CD4-positive, alpha-beta T cell (primary cell): ENCODE data around the gene FITM2. TPM values are rescaled to one million over a fixed set of nuclear protein-coding genes. Genes with fewer than 3 reads are reported as not detected.
A peak's percentile ranks its signal among the peaks of the same experiment; 100 is the strongest.

Experiments
- ATAC-seq: fragments of 200-7000 bp; cut with Tn5 transposase; one replicate; pipeline ENCODE4 v1.10.0; 2022; ENCODE audit warnings: mild to moderate bottlenecking; ENCODE audit not compliant: poor library complexity
- CTCF ChIA-PET: fragments of 350-600 bp; sonication (Branson Sonifier 250); formaldehyde crosslinking; loops from one replicate; lab custom pipeline; 2021; ENCODE audit warnings: antibody characterized with exemption, inconsistent platforms; lab: Charles Lee
- POLR2A ChIA-PET: fragments of 350-600 bp; sonication (Branson Sonifier 250); formaldehyde crosslinking; loops from one replicate; lab custom pipeline; 2021; ENCODE audit warnings: antibody characterized with exemption, inconsistent platforms; lab: Charles Lee
- DNase-seq, 14 experiments: peaks; one replicate each; pipeline ENCODE4 v3.0.0-alpha.2; 2013 to 2020; ENCODE audit warnings: mixed read lengths in 2 of 14
- H3K27ac ChIP-seq, 2 donors: one replicate each; pipeline versions ENCODE4 v1.5.1 to v1.7.0; 2013; ENCODE audit warnings: low read length in 2 of 2, low read depth in 1 of 2, mild to moderate bottlenecking in 1 of 2
- H3K27me3 ChIP-seq, 2 experiments: 1 replicate in 1 of 2; 2 replicates in 1 of 2; pipeline versions ENCODE4 v1.6.1 to v1.7.0; 2013; ENCODE audit warnings: low read length in 2 of 2, control low read depth in 1 of 2, mild to moderate bottlenecking in 1 of 2, moderate library complexity in 1 of 2; ENCODE audit not compliant: insufficient read depth in 2 of 2, control insufficient read depth in 1 of 2
- H3K36me3 ChIP-seq: one replicate; pipeline ENCODE4 v1.6.1; 2013; ENCODE audit warnings: low read length, control low read depth; ENCODE audit not compliant: insufficient read depth
- H3K4me1 ChIP-seq: one replicate; pipeline ENCODE4 v1.6.1; 2013; ENCODE audit warnings: low read length, control low read depth; ENCODE audit not compliant: insufficient read depth
- H3K4me3 ChIP-seq: one replicate; pipeline ENCODE4 v1.5.1; 2013; ENCODE audit warnings: mild to moderate bottlenecking, low read length, moderate library complexity
- H3K9me3 ChIP-seq, 2 experiments: 1 replicate in 1 of 2; 2 replicates in 1 of 2; pipeline versions ENCODE4 v1.6.1 to v1.7.0; 2013; ENCODE audit warnings: low read length in 2 of 2, mild to moderate bottlenecking in 2 of 2, control low read depth in 1 of 2, moderate library complexity in 1 of 2; ENCODE audit not compliant: control insufficient read depth in 1 of 2, insufficient read depth in 1 of 2
- H3K27ac Mint-ChIP-seq: one replicate; pipeline ENCODE4 v1.8.0; 2020; ENCODE audit warnings: mixed read lengths
- H3K27me3 Mint-ChIP-seq: one replicate; pipeline ENCODE4 v1.8.0; 2021; ENCODE audit warnings: mixed read lengths
- H3K36me3 Mint-ChIP-seq: one replicate; pipeline ENCODE4 v1.8.0; 2021; ENCODE audit warnings: low read depth, mixed read lengths
- H3K4me1 Mint-ChIP-seq: one replicate; pipeline ENCODE4 v1.8.0; 2021; ENCODE audit warnings: low read depth, mixed read lengths
- H3K4me3 Mint-ChIP-seq: one replicate; pipeline ENCODE4 v1.8.0; 2020; ENCODE audit warnings: mild to moderate bottlenecking, mixed read lengths
- H3K9me3 Mint-ChIP-seq: one replicate; pipeline ENCODE4 v1.8.0; 2020; ENCODE audit warnings: mixed read lengths
- intact Hi-C, 2 experiments: fragments of 100-400 bp; cut with DNase I in 1 of 2; cut with micrococcal nuclease in 1 of 2; formaldehyde crosslinking; loops; one replicate each; pipeline versions ENCODE4 v1.15.1 to v1.9.0; 2023 to 2025; cut with DNase I, micrococcal nuclease
- total RNA-seq, 174 experiments: library from RNA in 2 of 174; stranded (reverse) in 2 of 174; gene quantifications; one replicate each; pipeline ENCODE4 v1.2.3 and lab custom pipeline; 2021 to 2026
- TF ChIP-seq, protein P1 (sequence below): fragments of 200-600 bp; IDR thresholded peaks from one replicate; pipeline ENCODE4 v1.8.0; 2022; ENCODE audit warnings: antibody characterized with exemption, mild to moderate bottlenecking

Gene FITM2
- total RNA-seq, 2 experiments from 2014 or later = 3.2 to 3.4 TPM

DNA sequence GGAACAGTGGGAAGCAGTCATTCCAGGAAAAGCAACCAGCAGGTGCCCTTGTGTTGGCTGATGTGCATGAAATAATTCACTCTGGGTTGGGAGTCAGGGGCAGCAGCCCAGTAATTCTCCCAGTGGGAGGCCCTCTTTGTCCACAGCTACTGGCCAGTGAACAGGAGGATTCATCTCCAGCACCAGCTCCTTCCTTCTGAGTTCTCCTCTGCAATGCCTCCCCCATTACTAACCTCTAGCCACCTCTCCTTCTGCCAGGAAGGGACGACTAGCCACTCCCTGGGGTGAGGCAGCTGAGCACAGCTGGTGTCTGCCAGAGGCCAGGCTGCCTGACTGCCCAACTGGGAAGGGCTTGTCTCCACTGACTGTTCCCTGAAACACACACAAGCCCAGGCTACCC is 13.3 kb upstream of the FITM2 start:
- H3K27me3 Mint-ChIP-seq = no peaks in the 10 kb centered on the region
- H3K4me1 ChIP-seq = peaks cover 5% of the 10 kb centered on the region
- no peak overlapping the region for H3K27ac ChIP-seq
- ATAC-seq = no peak
- H3K36me3 Mint-ChIP-seq = no peaks in the 10 kb centered on the region
- no peak overlapping the region for H3K4me3 Mint-ChIP-seq
- intact Hi-C loops = no loop called here
- H3K36me3 ChIP-seq = no peaks in the 10 kb centered on the region
- ChIA-PET POLR2A (no interaction called here), CTCF (no interaction called here)
- no peak overlapping the region for H3K27ac Mint-ChIP-seq
- no peaks in the 10 kb centered on the region for H3K27me3 ChIP-seq
- no peaks in the 10 kb centered on the region for H3K9me3 ChIP-seq
- no peak for DNase-seq
- no peaks in the 10 kb centered on the region for H3K4me1 Mint-ChIP-seq
- TF ChIP-seq, protein P1, sequence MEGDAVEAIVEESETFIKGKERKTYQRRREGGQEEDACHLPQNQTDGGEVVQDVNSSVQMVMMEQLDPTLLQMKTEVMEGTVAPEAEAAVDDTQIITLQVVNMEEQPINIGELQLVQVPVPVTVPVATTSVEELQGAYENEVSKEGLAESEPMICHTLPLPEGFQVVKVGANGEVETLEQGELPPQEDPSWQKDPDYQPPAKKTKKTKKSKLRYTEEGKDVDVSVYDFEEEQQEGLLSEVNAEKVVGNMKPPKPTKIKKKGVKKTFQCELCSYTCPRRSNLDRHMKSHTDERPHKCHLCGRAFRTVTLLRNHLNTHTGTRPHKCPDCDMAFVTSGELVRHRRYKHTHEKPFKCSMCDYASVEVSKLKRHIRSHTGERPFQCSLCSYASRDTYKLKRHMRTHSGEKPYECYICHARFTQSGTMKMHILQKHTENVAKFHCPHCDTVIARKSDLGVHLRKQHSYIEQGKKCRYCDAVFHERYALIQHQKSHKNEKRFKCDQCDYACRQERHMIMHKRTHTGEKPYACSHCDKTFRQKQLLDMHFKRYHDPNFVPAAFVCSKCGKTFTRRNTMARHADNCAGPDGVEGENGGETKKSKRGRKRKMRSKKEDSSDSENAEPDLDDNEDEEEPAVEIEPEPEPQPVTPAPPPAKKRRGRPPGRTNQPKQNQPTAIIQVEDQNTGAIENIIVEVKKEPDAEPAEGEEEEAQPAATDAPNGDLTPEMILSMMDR = no peak
- H3K9me3 Mint-ChIP-seq = no peaks in the 10 kb centered on the region
- H3K4me3 ChIP-seq = no peak overlapping the region

DNA sequence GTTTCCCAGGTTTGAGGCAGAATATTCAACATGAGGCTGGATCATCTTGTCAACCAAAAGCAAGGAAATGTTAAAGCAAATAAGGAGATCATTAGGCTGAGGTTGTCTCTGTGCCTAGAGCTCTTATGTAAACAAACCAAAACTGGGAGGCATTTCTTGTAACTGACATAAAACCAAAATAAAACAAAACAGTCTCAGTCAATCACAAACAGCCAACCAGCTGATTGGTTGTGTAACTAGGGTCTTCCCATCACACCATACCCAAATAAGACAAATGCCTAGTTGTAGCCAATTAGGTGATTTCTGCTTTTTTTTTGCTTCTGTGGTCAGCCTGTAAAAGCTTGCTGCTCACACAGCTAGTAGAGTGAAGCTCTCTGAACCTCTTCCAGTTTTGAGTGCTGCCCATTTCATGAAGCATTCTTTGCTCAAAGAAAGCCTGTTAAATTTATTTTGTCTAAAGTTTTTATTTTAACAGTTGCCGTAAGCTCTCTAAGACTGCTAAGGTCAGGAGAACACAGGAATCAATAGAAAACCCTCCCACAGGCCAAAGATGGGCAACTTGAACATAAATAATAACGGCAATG is 8.9 kb upstream of the FITM2 start:
- intact Hi-C loops = loop anchor here (10.0 kb wide), 4 partner anchors 205 to 865 kb away; partner anchors contain the start of gene SRSF6 (in 1 of the 2)
- no peak for DNase-seq
- Histone ChIP-seq H3K36me3 (no peaks in the 10 kb centered on the region), H3K4me1 (no peaks in the 10 kb centered on the region), H3K4me3 (no peak overlapping the region), H3K27ac (no peak overlapping the region), H3K27me3 (peaks cover 0 to 3% of the 10 kb centered on the region in 2 experiments), H3K9me3 (no peaks in the 10 kb centered on the region)
- H3K36me3 Mint-ChIP-seq = no peaks in the 10 kb centered on the region
- H3K4me3 Mint-ChIP-seq = no peak overlapping the region
- H3K4me1 Mint-ChIP-seq = no peaks in the 10 kb centered on the region
- POLR2A ChIA-PET = interaction anchor here (0.8 to 1.2 kb wide), 2 partner anchors 9 to 102 kb away, joined by 3 read pairs; partner anchors contain the start of gene FITM2
- CTCF ChIA-PET = interaction anchor here (1.3 kb wide), 1 partner anchor 9 kb away, joined by 5 read pairs; the partner anchor contains the start of gene FITM2
- no peaks in the 10 kb centered on the region for H3K9me3 Mint-ChIP-seq
- peaks cover 6% of the 10 kb centered on the region for H3K27me3 Mint-ChIP-seq
- H3K27ac Mint-ChIP-seq = no peak overlapping the region
- TF ChIP-seq, protein P1 = no peak
- no peak for ATAC-seq

DNA sequence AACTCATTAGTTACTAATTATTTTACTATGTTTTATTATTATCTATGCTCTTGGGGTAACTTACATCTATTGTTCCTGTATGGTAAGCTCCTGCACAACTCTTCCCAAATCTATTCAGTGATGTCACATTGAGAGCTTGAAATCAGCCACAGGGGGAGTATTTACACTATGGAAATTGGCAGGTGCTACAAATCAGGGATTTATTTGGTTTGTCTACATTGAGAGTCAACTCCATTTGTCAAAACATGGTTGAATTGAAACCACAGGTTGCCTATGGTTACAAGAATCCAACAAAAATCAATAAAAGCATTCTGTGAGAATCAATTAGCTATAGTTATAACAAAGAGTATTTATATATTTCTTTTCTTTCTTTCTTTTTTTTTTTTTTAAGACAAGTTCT is 3.9 kb upstream of the FITM2 start:
- no peaks in the 10 kb centered on the region for H3K9me3 Mint-ChIP-seq
- peaks cover 5% of the 10 kb centered on the region for H3K36me3 Mint-ChIP-seq
- no peak overlapping the region for H3K27ac Mint-ChIP-seq
- Histone ChIP-seq H3K36me3 (no peaks in the 10 kb centered on the region), H3K4me3 (no peak overlapping the region), H3K4me1 (peaks cover 15% of the 10 kb centered on the region), H3K27me3 (peaks cover 0 to 3% of the 10 kb centered on the region in 2 experiments), H3K27ac (no peak overlapping the region), H3K9me3 (no peaks in the 10 kb centered on the region)
- TF ChIP-seq, protein P1 = no peak
- peaks cover 6% of the 10 kb centered on the region for H3K27me3 Mint-ChIP-seq
- peak overlapping the region; percentile 43 for H3K4me3 Mint-ChIP-seq
- ChIA-PET POLR2A (no interaction called here), CTCF (interaction anchor here (10.3 kb wide), 1 partner anchor 99 kb away, joined by 241 read pairs; no protein-coding TSS in a partner anchor)
- DNase-seq (no peak), ATAC-seq (no peak)
- peaks cover 16% of the 10 kb centered on the region for H3K4me1 Mint-ChIP-seq
- intact Hi-C loops = loop anchor here (5.0 to 10.0 kb wide), 7 partner anchors 72 to 860 kb away; partner anchors contain the start of genes SRSF6 (in 1 of the 2) and TTPAL (in 1 of the 2)
